Thoracic aorta (tissue), 2 donors: ENCODE data around the gene HPS3. TPM values are rescaled to one million over a fixed set of nuclear protein-coding genes. Genes with fewer than 3 reads are reported as not detected.
A peak's percentile ranks its signal among the peaks of the same experiment; 100 is the strongest.

Experiments
- ATAC-seq: fragments of 150-250 bp; one replicate; pipeline ENCODE4 v1.8.0; 2017; ENCODE audit warnings: low read depth; ENCODE audit not compliant: insufficient number of reproducible peaks, low FRiP score
- DNase-seq: peaks from one replicate; pipeline ENCODE4 v3.0.0-alpha.2; 2020; ENCODE audit warnings: low spot score
- H3K27ac ChIP-seq, 2 donors: fragments of 200-600 bp; sonication (generic); 1 replicate in 1 of 2; 2 replicates in 1 of 2; pipeline ENCODE4 v1.5.1; 2016; ENCODE audit warnings: mild to moderate bottlenecking in 2 of 2, moderate library complexity in 2 of 2
- H3K27me3 ChIP-seq: fragments of 200-600 bp; sonication (generic); replicated peaks from 2 replicates; pipeline ENCODE4 v1.6.0; 2016; ENCODE audit warnings: mild to moderate bottlenecking; ENCODE audit not compliant: insufficient read depth
- H3K36me3 ChIP-seq: fragments of 200-600 bp; sonication (generic); one replicate; pipeline ENCODE4 v1.5.1; 2016
- H3K4me1 ChIP-seq, 2 donors: fragments of 200-600 bp; sonication (generic); 1 replicate in 1 of 2; 2 replicates in 1 of 2; pipeline versions ENCODE4 v1.5.1 to v1.6.0; 2016; ENCODE audit warnings: low read depth in 2 of 2, mild to moderate bottlenecking in 1 of 2; ENCODE audit not compliant: control insufficient read depth in 1 of 2
- H3K4me3 ChIP-seq: fragments of 200-600 bp; sonication (generic); 2 replicates; pipeline ENCODE4 v1.5.1; 2016; ENCODE audit warnings: mild to moderate bottlenecking
- H3K9me3 ChIP-seq: fragments of 200-600 bp; sonication (generic); 2 replicates; pipeline ENCODE4 v1.5.1; 2016
- CTCF ChIP-seq: fragments of 200-600 bp; sonication (generic); IDR thresholded peaks from one replicate; pipeline ENCODE4 v1.5.1; 2019; ENCODE audit warnings: antibody characterized with exemption
- total RNA-seq, 2 donors: library from RNA; depleted of rRNA; stranded (reverse); fragments of >200 nt; gene quantifications; one replicate each; pipeline versions ENCODE4 v1.1.0 to v1.2.3, GENCODE V29; 2016

The HPS3 gene
- total RNA-seq, 2 donors from 2014 or later: 21.3 to 22.9 TPM

GRCh38 chr3:149104484-149104883 is 25.0 kb upstream of the HPS3 start:
- no peaks in the 10 kb centered on the region for H3K27me3 ChIP-seq
- DNase-seq: no peak
- H3K4me3 ChIP-seq: no peak overlapping the region
- no peak overlapping the region for H3K27ac ChIP-seq
- no peaks in the 10 kb centered on the region for H3K9me3 ChIP-seq
- ATAC-seq: no peak
- H3K36me3 ChIP-seq: no peaks in the 10 kb centered on the region
- no peaks in the 10 kb centered on the region for H3K4me1 ChIP-seq
- no peak for TF ChIP-seq CTCF

GRCh38 chr3:149114458-149114857 is 15.0 kb upstream of the HPS3 start:
- DNase-seq (no peak), ATAC-seq (peak; percentile 64)
- H3K4me3 ChIP-seq: no peak overlapping the region
- no peak for TF ChIP-seq CTCF
- no peaks in the 10 kb centered on the region for H3K9me3 ChIP-seq
- H3K4me1 ChIP-seq: peaks cover 12 to 21% of the 10 kb centered on the region in 2 donors
- no peaks in the 10 kb centered on the region for H3K36me3 ChIP-seq
- peak overlapping the region; percentile 52 to 73 for H3K27ac ChIP-seq
- no peaks in the 10 kb centered on the region for H3K27me3 ChIP-seq

- Histone ChIP-seq H3K9me3 (no peaks in the 10 kb centered on the region), H3K4me3 (no peak overlapping the region), H3K27me3 (no peaks in the 10 kb centered on the region), H3K36me3 (no peaks in the 10 kb centered on the region), H3K4me1 (peaks cover 12 to 21% of the 10 kb centered on the region in 2 donors), H3K27ac (peak overlapping the region; percentile 52 to 73)
- TF ChIP-seq CTCF: no peak
- ATAC-seq (no peak), DNase-seq (no peak)
These were observed 14.3 kb upstream of the HPS3 start for GRCh38 chr3:149115114-149115513.

- Histone ChIP-seq H3K27me3 (no peaks in the 10 kb centered on the region), H3K36me3 (no peaks in the 10 kb centered on the region), H3K4me1 (peaks cover 15 to 21% of the 10 kb centered on the region in 2 donors), H3K9me3 (no peaks in the 10 kb centered on the region), H3K27ac (no peak overlapping the region), H3K4me3 (no peak overlapping the region)
- ATAC-seq (no peak), DNase-seq (no peak)
- TF ChIP-seq CTCF: no peak
These were observed 10.7 kb upstream of the HPS3 start for GRCh38 chr3:149118724-149119123.

GRCh38 chr3:149119466-149119865 is 10.0 kb upstream of the HPS3 start:
- DNase-seq (no peak), ATAC-seq (no peak)
- H3K4me3 ChIP-seq: no peak overlapping the region
- no peaks in the 10 kb centered on the region for H3K27me3 ChIP-seq
- peaks cover 11 to 14% of the 10 kb centered on the region in 2 donors for H3K4me1 ChIP-seq
- H3K36me3 ChIP-seq: no peaks in the 10 kb centered on the region
- no peaks in the 10 kb centered on the region for H3K9me3 ChIP-seq
- TF ChIP-seq CTCF: no peak
- H3K27ac ChIP-seq: no peak overlapping the region
